GM20000 (cell line): ENCODE measurements around the gene COPB2.

Source experiments
- DNase-seq: peaks from one replicate; pipeline ENCODE4 v3.0.0; 2012; ENCODE audit warnings: low spot score
- TF ChIP-seq, protein P1 (sequence below): IDR thresholded peaks from 2 replicates; pipeline ENCODE4 v1.5.1; 2012; ENCODE audit warnings: mild to moderate bottlenecking, control low read depth; ENCODE audit errors: extremely low read depth, missing control alignments

Gene COPB2

GRCh38 chr3:139326707-139327106 lies 62.7 kb downstream of the COPB2 start:
- TF ChIP-seq, protein P1, sequence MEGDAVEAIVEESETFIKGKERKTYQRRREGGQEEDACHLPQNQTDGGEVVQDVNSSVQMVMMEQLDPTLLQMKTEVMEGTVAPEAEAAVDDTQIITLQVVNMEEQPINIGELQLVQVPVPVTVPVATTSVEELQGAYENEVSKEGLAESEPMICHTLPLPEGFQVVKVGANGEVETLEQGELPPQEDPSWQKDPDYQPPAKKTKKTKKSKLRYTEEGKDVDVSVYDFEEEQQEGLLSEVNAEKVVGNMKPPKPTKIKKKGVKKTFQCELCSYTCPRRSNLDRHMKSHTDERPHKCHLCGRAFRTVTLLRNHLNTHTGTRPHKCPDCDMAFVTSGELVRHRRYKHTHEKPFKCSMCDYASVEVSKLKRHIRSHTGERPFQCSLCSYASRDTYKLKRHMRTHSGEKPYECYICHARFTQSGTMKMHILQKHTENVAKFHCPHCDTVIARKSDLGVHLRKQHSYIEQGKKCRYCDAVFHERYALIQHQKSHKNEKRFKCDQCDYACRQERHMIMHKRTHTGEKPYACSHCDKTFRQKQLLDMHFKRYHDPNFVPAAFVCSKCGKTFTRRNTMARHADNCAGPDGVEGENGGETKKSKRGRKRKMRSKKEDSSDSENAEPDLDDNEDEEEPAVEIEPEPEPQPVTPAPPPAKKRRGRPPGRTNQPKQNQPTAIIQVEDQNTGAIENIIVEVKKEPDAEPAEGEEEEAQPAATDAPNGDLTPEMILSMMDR = no peak
- DNase-seq = no peak

GRCh38 chr3:139326131-139326530 lies 63.3 kb downstream of the COPB2 start:
- no peak for DNase-seq
- TF ChIP-seq, protein P1 = no peak

DNA sequence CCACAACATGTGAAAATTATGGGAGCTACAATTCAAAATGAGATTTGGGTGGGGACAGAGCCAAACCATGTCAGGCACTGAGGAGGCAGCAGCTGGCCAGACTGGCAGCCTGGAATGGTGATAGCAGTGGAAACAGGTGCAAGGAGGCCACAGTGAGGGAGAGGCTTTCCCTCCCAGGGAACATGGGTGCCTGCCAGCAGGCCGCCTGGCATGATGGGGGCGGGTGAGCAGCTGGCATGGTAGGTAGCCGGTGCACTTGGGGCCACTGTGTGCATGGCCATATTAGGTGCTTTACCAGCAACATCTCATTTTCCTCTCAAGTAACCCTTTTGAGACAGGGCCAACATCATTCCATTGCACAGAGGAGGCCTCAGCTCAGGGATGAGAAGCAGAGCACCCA lies 63.9 kb downstream of the COPB2 start:
- TF ChIP-seq, protein P1 = no peak
- no peak for DNase-seq

DNA sequence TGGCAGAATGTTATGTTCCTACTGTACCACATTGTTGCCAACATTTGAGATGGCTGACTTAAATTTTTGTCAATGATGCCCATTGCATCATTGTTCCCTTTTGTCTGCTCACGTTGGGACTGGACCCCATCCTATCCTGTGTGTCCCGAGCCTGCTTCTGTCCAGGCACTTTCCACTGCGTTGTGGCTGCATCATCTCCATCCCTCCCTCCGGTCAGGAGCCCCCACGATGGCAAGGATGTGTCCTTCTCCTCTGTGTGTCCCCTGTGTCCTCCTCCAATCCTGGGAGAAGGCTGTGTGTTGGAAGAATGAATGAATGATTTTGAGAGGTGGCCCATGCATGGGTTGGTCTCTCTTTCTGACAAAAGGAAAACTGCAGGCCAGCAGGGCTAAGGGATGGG lies 65.0 kb downstream of the COPB2 start:
- DNase-seq = no peak
- TF ChIP-seq, protein P1 = no peak

GRCh38 chr3:139323146-139323545 lies 66.3 kb downstream of the COPB2 start:
- TF ChIP-seq, protein P1 = no peak
- DNase-seq = no peak

GRCh38 chr3:139322346-139322745 lies 67.1 kb downstream of the COPB2 start:
- TF ChIP-seq, protein P1 = no peak
- DNase-seq = no peak

DNA sequence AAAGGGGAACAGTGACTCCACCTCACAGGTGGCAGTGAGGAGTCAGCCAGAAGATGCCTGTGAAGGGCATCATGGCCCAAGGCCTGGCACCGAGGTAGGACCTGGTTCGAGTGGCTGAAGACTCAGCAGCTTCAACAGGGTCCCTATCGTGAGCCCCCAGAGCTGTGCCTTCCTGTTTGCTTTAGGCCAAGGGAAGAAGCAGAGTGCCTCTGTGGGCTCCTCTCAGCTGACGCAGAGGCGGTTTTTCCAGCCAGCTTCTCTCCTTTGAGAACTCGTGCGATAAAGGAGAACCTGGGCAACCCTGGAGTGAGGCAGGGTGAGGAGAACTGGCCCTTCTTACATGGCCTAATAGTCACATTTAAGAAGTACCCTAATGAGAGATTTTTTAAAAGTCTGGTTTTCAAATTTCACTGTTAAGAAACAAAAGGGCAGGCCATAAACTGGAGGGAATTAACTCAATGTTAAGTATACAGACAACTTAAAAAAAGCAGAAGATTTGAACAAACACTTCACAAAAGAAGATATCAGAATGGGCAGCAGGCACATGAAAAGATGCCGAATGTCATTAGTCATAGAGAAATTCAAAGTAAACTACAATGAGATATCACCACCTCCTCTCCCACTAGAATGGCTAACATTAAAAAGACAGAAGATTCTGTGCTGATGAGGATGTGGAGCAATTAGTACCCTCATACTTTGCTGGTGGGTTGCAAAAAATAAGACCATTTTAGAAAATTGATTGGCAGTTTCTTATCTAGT lies 68.7 kb downstream of the COPB2 start:
- TF ChIP-seq, protein P1 = no peak
- no peak for DNase-seq
